ENCODE results near the gene EVA1B. TPM values are rescaled to one million over a fixed set of nuclear protein-coding genes. Genes with fewer than 3 reads are reported as not detected.

The EVA1B gene
- total RNA-seq, 1 donor from 2014 or later: 3.1 TPM

DNA sequence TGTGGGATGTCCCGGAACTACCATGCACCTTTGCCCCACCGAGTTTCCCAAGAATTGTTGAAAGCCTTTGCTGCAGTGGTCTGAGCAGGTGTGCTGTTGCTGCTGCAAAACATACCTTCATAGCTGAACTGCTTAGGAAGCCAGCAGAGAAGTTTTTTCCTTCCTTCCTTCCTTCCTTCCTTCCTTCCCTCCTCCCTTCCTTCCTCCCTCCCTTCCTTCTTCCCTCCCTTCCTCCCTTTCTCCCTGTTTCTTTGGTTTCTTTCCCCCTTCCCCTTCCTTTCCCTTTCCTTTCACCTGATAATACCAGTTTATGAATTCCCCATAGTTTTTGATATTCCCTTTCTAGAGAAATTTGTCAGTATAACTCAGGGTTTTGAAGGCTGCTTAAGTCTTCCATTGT is 28.1 kb downstream of the EVA1B start:
- Histone ChIP-seq H4K20me1 (ENCODE audit: low read depth) (peaks cover 7% of the 10 kb centered on the region), H3K27me3 (no peaks in the 10 kb centered on the region), H3K9ac (no peak overlapping the region), H3K36me3 (peaks cover 18% of the 10 kb centered on the region), H3K4me2 (no peak overlapping the region), H3F3A (ENCODE audit: low read depth) (peaks cover 19% of the 10 kb centered on the region), H2AFZ (replicated peaks) (no peak overlapping the region), H3K27ac (no peak overlapping the region), H3K4me3 (no peak overlapping the region), H3K4me1 (no peaks in the 10 kb centered on the region), H3K79me2 (ENCODE audit: low read depth) (no peaks in the 10 kb centered on the region), H3K9me3 (ENCODE audit: low read depth) (no peaks in the 10 kb centered on the region)
- Mint-ChIP-seq H3K27ac (no peak overlapping the region), H3K9me3 (no peaks in the 10 kb centered on the region), H3K4me3 (no peak overlapping the region), H3K36me3 (peaks cover 38% of the 10 kb centered on the region), H3K27me3 (ENCODE audit: insufficient read depth, low read depth) (peaks cover 2% of the 10 kb centered on the region), H3K4me1 (no peaks in the 10 kb centered on the region)
- no peak for TF ChIP-seq EZH2phosphoT487 (IDR thresholded peaks at IDR 0.05)
- TF ChIP-seq EZH2 (IDR thresholded peaks at IDR 0.05): no peak
- TF ChIP-seq, protein P1, sequence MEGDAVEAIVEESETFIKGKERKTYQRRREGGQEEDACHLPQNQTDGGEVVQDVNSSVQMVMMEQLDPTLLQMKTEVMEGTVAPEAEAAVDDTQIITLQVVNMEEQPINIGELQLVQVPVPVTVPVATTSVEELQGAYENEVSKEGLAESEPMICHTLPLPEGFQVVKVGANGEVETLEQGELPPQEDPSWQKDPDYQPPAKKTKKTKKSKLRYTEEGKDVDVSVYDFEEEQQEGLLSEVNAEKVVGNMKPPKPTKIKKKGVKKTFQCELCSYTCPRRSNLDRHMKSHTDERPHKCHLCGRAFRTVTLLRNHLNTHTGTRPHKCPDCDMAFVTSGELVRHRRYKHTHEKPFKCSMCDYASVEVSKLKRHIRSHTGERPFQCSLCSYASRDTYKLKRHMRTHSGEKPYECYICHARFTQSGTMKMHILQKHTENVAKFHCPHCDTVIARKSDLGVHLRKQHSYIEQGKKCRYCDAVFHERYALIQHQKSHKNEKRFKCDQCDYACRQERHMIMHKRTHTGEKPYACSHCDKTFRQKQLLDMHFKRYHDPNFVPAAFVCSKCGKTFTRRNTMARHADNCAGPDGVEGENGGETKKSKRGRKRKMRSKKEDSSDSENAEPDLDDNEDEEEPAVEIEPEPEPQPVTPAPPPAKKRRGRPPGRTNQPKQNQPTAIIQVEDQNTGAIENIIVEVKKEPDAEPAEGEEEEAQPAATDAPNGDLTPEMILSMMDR (IDR thresholded peaks at IDR 0.05): no peak
- DNase-seq (ENCODE audit: low spot score): no peak

DNA sequence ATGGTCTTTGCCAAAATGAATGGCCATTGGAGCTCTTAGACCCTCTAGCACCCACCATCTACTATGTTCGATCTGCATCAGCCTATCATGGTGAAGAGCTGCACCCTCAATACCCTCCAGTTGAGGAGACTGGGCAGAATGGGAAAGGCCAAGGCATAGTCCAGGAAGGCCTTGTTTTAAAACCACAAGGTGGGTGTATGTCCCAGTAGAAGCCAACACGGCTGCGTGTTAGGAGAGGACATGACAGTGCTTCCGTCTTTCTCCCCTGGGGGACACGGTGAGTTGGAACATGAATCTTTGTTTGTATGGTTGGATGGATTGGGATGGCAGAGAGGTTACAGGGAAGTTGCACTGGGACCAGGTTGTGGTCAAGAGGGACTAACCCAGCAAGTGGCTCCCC is 35.9 kb downstream of the EVA1B start:
- peaks cover 34% of the 10 kb centered on the region for H3K79me2 ChIP-seq (ENCODE audit: low read depth)

DNA sequence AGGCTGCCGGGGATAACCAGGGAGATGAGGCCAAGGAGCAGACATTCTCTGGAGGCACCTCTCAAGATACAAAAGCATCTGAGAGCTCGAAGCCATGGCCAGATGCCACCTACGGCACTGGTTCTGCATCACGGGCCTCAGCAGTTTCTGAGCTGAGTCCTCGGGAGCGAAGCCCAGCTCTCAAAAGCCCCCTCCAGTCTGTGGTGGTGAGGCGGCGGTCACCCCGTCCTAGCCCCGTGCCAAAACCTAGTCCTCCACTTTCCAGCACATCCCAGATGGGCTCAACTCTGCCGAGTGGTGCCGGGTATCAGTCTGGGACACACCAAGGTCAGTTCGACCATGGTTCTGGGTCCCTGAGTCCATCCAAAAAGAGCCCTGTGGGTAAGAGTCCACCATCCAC is 36.6 kb downstream of the EVA1B start:
- Histone ChIP-seq H3K27ac (no peak overlapping the region), H3K36me3 (peaks cover 15% of the 10 kb centered on the region), H3K4me1 (no peaks in the 10 kb centered on the region), H3K27me3 (no peaks in the 10 kb centered on the region), H3K4me3 (no peak overlapping the region), H3K79me2 (ENCODE audit: low read depth) (peaks cover 34% of the 10 kb centered on the region), H4K20me1 (ENCODE audit: low read depth) (peaks cover 24% of the 10 kb centered on the region), H3K4me2 (no peak overlapping the region), H3K9ac (no peak overlapping the region), H2AFZ (replicated peaks) (no peak overlapping the region), H3K9me3 (ENCODE audit: low read depth) (no peaks in the 10 kb centered on the region), H3F3A (ENCODE audit: low read depth) (peaks cover 29% of the 10 kb centered on the region)
- H3K27me3 Mint-ChIP-seq (ENCODE audit: insufficient read depth, low read depth): no peaks in the 10 kb centered on the region
- H3K36me3 Mint-ChIP-seq: peaks cover 36% of the 10 kb centered on the region
- H3K4me3 Mint-ChIP-seq: no peak overlapping the region
- H3K9me3 Mint-ChIP-seq: no peaks in the 10 kb centered on the region
- no peak overlapping the region for H3K27ac Mint-ChIP-seq
- TF ChIP-seq, protein P1 (IDR thresholded peaks at IDR 0.05): no peak
- no peak for TF ChIP-seq EZH2phosphoT487 (IDR thresholded peaks at IDR 0.05)
- TF ChIP-seq EZH2 (IDR thresholded peaks at IDR 0.05): no peak
- no peak for DNase-seq (ENCODE audit: low spot score)
- peaks cover 2% of the 10 kb centered on the region for H3K4me1 Mint-ChIP-seq

More for the DNA sequence above, 35.9 kb downstream of the EVA1B start:
- Mint-ChIP-seq H3K27me3 (ENCODE audit: insufficient read depth, low read depth) (no peaks in the 10 kb centered on the region), H3K4me3 (no peak overlapping the region), H3K27ac (no peak overlapping the region), H3K36me3 (peaks cover 40% of the 10 kb centered on the region), H3K4me1 (peaks cover 2% of the 10 kb centered on the region), H3K9me3 (no peaks in the 10 kb centered on the region)
- H4K20me1 ChIP-seq (ENCODE audit: low read depth): peaks cover 22% of the 10 kb centered on the region
- peaks cover 18% of the 10 kb centered on the region for H3K36me3 ChIP-seq
- no peaks in the 10 kb centered on the region for H3K27me3 ChIP-seq
- no peak overlapping the region for H3K27ac ChIP-seq
- no peak for DNase-seq (ENCODE audit: low spot score)
- no peak overlapping the region for H3K9ac ChIP-seq
- H3F3A ChIP-seq (ENCODE audit: low read depth): peaks cover 26% of the 10 kb centered on the region
- H3K4me3 ChIP-seq: no peak overlapping the region
- TF ChIP-seq EZH2 (IDR thresholded peaks at IDR 0.05) (no peak), EZH2phosphoT487 (IDR thresholded peaks at IDR 0.05) (no peak)
- TF ChIP-seq, protein P1 (IDR thresholded peaks at IDR 0.05): no peak
- no peak overlapping the region for H3K4me2 ChIP-seq
- no peaks in the 10 kb centered on the region for H3K9me3 ChIP-seq (ENCODE audit: low read depth)
- H3K4me1 ChIP-seq: no peaks in the 10 kb centered on the region
- H2AFZ ChIP-seq (replicated peaks): no peak overlapping the region
